ENCODE measurements around the gene CST6.
"Not testable (repeated sequence)": the region's sequence is repeated elsewhere in the genome, so short reads cannot be mapped to it uniquely, and the experiment has no call there.

The CST6 gene

GRCh38 chr11:66006891-66007176, 5.0 kb upstream of the CST6 start:
- Histone ChIP-seq H3K36me3 (ENCODE audit: control insufficient read depth in 5 of 5, insufficient read depth in 5 of 5, low read length in 5 of 5) (peaks cover 0 to 17% (median 14%) of the 10 kb centered on the region in 5 donors), H3K27ac (ENCODE audit: low read depth, low read length) (no peak overlapping the region), H3K27me3 (ENCODE audit: control insufficient read depth in 5 of 5, insufficient read depth in 4 of 5, low read length in 5 of 5) (peaks cover 4 to 9% (median 7%) of the 10 kb centered on the region in 5 donors), H3K9ac (ENCODE audit: low read length in 5 of 5) (no peak overlapping the region), H3K4me1 (ENCODE audit: control insufficient read depth in 5 of 5, insufficient read depth in 5 of 5, low read length in 5 of 5) (peaks cover 2 to 15% (median 13%) of the 10 kb centered on the region in 5 donors), H3K9me3 (ENCODE audit: control insufficient read depth in 5 of 5, low read length in 5 of 5) (no peaks in the 10 kb centered on the region), H3K4me3 (ENCODE audit: low read depth in 1 of 5, low read length in 5 of 5) (no peak overlapping the region)

- peaks cover 0 to 17% (median 14%) of the 10 kb centered on the region in 5 donors for H3K36me3 ChIP-seq (ENCODE audit: control insufficient read depth in 5 of 5, insufficient read depth in 5 of 5, low read length in 5 of 5)
- H3K9me3 ChIP-seq (ENCODE audit: control insufficient read depth in 5 of 5, low read length in 5 of 5), result no peaks in the 10 kb centered on the region
- H3K27me3 ChIP-seq (ENCODE audit: control insufficient read depth in 5 of 5, insufficient read depth in 4 of 5, low read length in 5 of 5), result peaks cover 7 to 13% (median 10%) of the 10 kb centered on the region in 5 donors
- H3K9ac ChIP-seq (ENCODE audit: low read length in 5 of 5), result peak overlapping the region in 1 of 5 donors; percentile 19
- peaks cover 0 to 19% (median 17%) of the 10 kb centered on the region in 5 donors for H3K4me1 ChIP-seq (ENCODE audit: control insufficient read depth in 5 of 5, insufficient read depth in 5 of 5, low read length in 5 of 5)
- no peak overlapping the region for H3K4me3 ChIP-seq (ENCODE audit: low read depth in 1 of 5, low read length in 5 of 5)
- H3K27ac ChIP-seq (ENCODE audit: low read depth, low read length), result no peak overlapping the region
Observed at GRCh38 chr11:66007201-66007634, 4.6 kb upstream of the CST6 start.

- H3K27ac ChIP-seq (ENCODE audit: low read depth, low read length), result no peak overlapping the region
Observed at GRCh38 chr11:66008095-66008467, 3.7 kb upstream of the CST6 start.

GRCh38 chr11:66008468-66009101, 3.2 kb upstream of the CST6 start:
- Histone ChIP-seq H3K4me1 (ENCODE audit: control insufficient read depth in 5 of 5, insufficient read depth in 5 of 5, low read length in 5 of 5) (peaks cover 0 to 18% (median 13%) of the 10 kb centered on the region in 5 donors), H3K27ac (ENCODE audit: low read depth, low read length) (no peak overlapping the region)

More at GRCh38 chr11:66008095-66008467, 3.7 kb upstream of the CST6 start:
- H3K4me3 ChIP-seq (ENCODE audit: low read depth in 1 of 5, low read length in 5 of 5), result no peak overlapping the region
- H3K36me3 ChIP-seq (ENCODE audit: control insufficient read depth in 5 of 5, insufficient read depth in 5 of 5, low read length in 5 of 5), result peaks cover 0 to 17% (median 14%) of the 10 kb centered on the region in 5 donors
- no peak overlapping the region for H3K9ac ChIP-seq (ENCODE audit: low read length in 5 of 5)
- H3K27me3 ChIP-seq (ENCODE audit: control insufficient read depth in 5 of 5, insufficient read depth in 4 of 5, low read length in 5 of 5), result peaks cover 9 to 20% (median 17%) of the 10 kb centered on the region in 5 donors
- peaks cover 0 to 19% (median 14%) of the 10 kb centered on the region in 5 donors for H3K4me1 ChIP-seq (ENCODE audit: control insufficient read depth in 5 of 5, insufficient read depth in 5 of 5, low read length in 5 of 5)
- H3K9me3 ChIP-seq (ENCODE audit: control insufficient read depth in 5 of 5, low read length in 5 of 5), result no peaks in the 10 kb centered on the region

GRCh38 chr11:66010036-66010435, 1.8 kb upstream of the CST6 start:
- H3K27me3 ChIP-seq (ENCODE audit: control insufficient read depth in 5 of 5, insufficient read depth in 4 of 5, low read length in 5 of 5), result peaks cover 9 to 28% (median 23%) of the 10 kb centered on the region in 5 donors
- H3K4me1 ChIP-seq (ENCODE audit: control insufficient read depth in 5 of 5, insufficient read depth in 5 of 5, low read length in 5 of 5), result peaks cover 0 to 20% (median 15%) of the 10 kb centered on the region in 5 donors
- not testable (repeated sequence) for H3K9me3 ChIP-seq (ENCODE audit: control insufficient read depth in 5 of 5, low read length in 5 of 5)

More at GRCh38 chr11:66008468-66009101, 3.2 kb upstream of the CST6 start:
- Histone ChIP-seq H3K27me3 (ENCODE audit: control insufficient read depth in 5 of 5, insufficient read depth in 4 of 5, low read length in 5 of 5) (peaks cover 9 to 25% (median 22%) of the 10 kb centered on the region in 5 donors), H3K36me3 (ENCODE audit: control insufficient read depth in 5 of 5, insufficient read depth in 5 of 5, low read length in 5 of 5) (peaks cover 0 to 17% (median 14%) of the 10 kb centered on the region in 5 donors), H3K4me3 (ENCODE audit: low read depth in 1 of 5, low read length in 5 of 5) (no peak overlapping the region), H3K9ac (ENCODE audit: low read length in 5 of 5) (no peak overlapping the region), H3K9me3 (ENCODE audit: control insufficient read depth in 5 of 5, low read length in 5 of 5) (no peaks in the 10 kb centered on the region)

GRCh38 chr11:66011239-66011784, 496 bp upstream of the CST6 start:
- Histone ChIP-seq H3K4me1 (ENCODE audit: control insufficient read depth in 5 of 5, insufficient read depth in 5 of 5, low read length in 5 of 5) (peaks cover 0 to 33% (median 17%) of the 10 kb centered on the region in 5 donors), H3K9ac (ENCODE audit: low read length in 5 of 5) (no peak overlapping the region), H3K27ac (ENCODE audit: low read depth, low read length) (no peak overlapping the region), H3K9me3 (ENCODE audit: control insufficient read depth in 5 of 5, low read length in 5 of 5) (no peaks in the 10 kb centered on the region), H3K4me3 (ENCODE audit: low read depth in 1 of 5, low read length in 5 of 5) (no peak overlapping the region), H3K27me3 (ENCODE audit: control insufficient read depth in 5 of 5, insufficient read depth in 4 of 5, low read length in 5 of 5) (peaks cover 9 to 28% (median 23%) of the 10 kb centered on the region in 5 donors), H3K36me3 (ENCODE audit: control insufficient read depth in 5 of 5, insufficient read depth in 5 of 5, low read length in 5 of 5) (peaks cover 0 to under 1% (median 0%) of the 10 kb centered on the region in 5 donors)

More at GRCh38 chr11:66010036-66010435, 1.8 kb upstream of the CST6 start:
- H3K36me3 ChIP-seq (ENCODE audit: control insufficient read depth in 5 of 5, insufficient read depth in 5 of 5, low read length in 5 of 5); H3K9ac ChIP-seq (ENCODE audit: low read length in 5 of 5); H3K27ac ChIP-seq (ENCODE audit: low read depth, low read length); H3K4me3 ChIP-seq (ENCODE audit: low read depth in 1 of 5, low read length in 5 of 5): not testable (repeated sequence)

- Histone ChIP-seq H3K27me3 (ENCODE audit: control insufficient read depth in 5 of 5, insufficient read depth in 4 of 5, low read length in 5 of 5) (peaks cover 9 to 28% (median 23%) of the 10 kb centered on the region in 5 donors), H3K9ac (ENCODE audit: low read length in 5 of 5) (no peak overlapping the region), H3K9me3 (ENCODE audit: control insufficient read depth in 5 of 5, low read length in 5 of 5) (no peaks in the 10 kb centered on the region), H3K36me3 (ENCODE audit: control insufficient read depth in 5 of 5, insufficient read depth in 5 of 5, low read length in 5 of 5) (no peaks in the 10 kb centered on the region), H3K27ac (ENCODE audit: low read depth, low read length) (no peak overlapping the region), H3K4me1 (ENCODE audit: control insufficient read depth in 5 of 5, insufficient read depth in 5 of 5, low read length in 5 of 5) (peaks cover 0 to 36% (median 17%) of the 10 kb centered on the region in 5 donors), H3K4me3 (ENCODE audit: low read depth in 1 of 5, low read length in 5 of 5) (no peak overlapping the region)
Observed at GRCh38 chr11:66012371-66012945, 650 bp downstream of the CST6 start.

- Histone ChIP-seq H3K27me3 (ENCODE audit: control insufficient read depth in 5 of 5, insufficient read depth in 4 of 5, low read length in 5 of 5) (peaks cover 9 to 28% (median 23%) of the 10 kb centered on the region in 5 donors), H3K9me3 (ENCODE audit: control insufficient read depth in 5 of 5, low read length in 5 of 5) (no peaks in the 10 kb centered on the region), H3K4me3 (ENCODE audit: low read depth in 1 of 5, low read length in 5 of 5) (no peak overlapping the region), H3K4me1 (ENCODE audit: control insufficient read depth in 5 of 5, insufficient read depth in 5 of 5, low read length in 5 of 5) (peaks cover 0 to 36% (median 17%) of the 10 kb centered on the region in 5 donors), H3K9ac (ENCODE audit: low read length in 5 of 5) (no peak overlapping the region), H3K27ac (ENCODE audit: low read depth, low read length) (no peak overlapping the region), H3K36me3 (ENCODE audit: control insufficient read depth in 5 of 5, insufficient read depth in 5 of 5, low read length in 5 of 5) (no peaks in the 10 kb centered on the region)
Observed at GRCh38 chr11:66012946-66013761, 1.3 kb downstream of the CST6 start.

- Histone ChIP-seq H3K27ac (ENCODE audit: low read depth, low read length) (no peak overlapping the region), H3K36me3 (ENCODE audit: control insufficient read depth in 5 of 5, insufficient read depth in 5 of 5, low read length in 5 of 5) (no peaks in the 10 kb centered on the region), H3K27me3 (ENCODE audit: control insufficient read depth in 5 of 5, insufficient read depth in 4 of 5, low read length in 5 of 5) (peaks cover 9 to 28% (median 23%) of the 10 kb centered on the region in 5 donors), H3K9ac (ENCODE audit: low read length in 5 of 5) (no peak overlapping the region), H3K4me3 (ENCODE audit: low read depth in 1 of 5, low read length in 5 of 5) (no peak overlapping the region), H3K9me3 (ENCODE audit: control insufficient read depth in 5 of 5, low read length in 5 of 5) (no peaks in the 10 kb centered on the region), H3K4me1 (ENCODE audit: control insufficient read depth in 5 of 5, insufficient read depth in 5 of 5, low read length in 5 of 5) (peaks cover 0 to 36% (median 17%) of the 10 kb centered on the region in 5 donors)
Observed at GRCh38 chr11:66013762-66014100, 1.9 kb downstream of the CST6 start.
